Inflammatory macrophage (primary cell): Measurements from ENCODE around the gene MPO.

ENCODE experiments used
- DNase-seq, 2 donors: peaks; one replicate each; pipeline ENCODE4 v3.0.0-alpha.2; 2020 to 2022

Gene MPO

GRCh38 chr17:58319173-58320162, 38.7 kb upstream of the MPO start:
- DNase-seq: no peak

- no peak for DNase-seq
These were observed 38.0 kb upstream of the MPO start for GRCh38 chr17:58318627-58319172.

DNA sequence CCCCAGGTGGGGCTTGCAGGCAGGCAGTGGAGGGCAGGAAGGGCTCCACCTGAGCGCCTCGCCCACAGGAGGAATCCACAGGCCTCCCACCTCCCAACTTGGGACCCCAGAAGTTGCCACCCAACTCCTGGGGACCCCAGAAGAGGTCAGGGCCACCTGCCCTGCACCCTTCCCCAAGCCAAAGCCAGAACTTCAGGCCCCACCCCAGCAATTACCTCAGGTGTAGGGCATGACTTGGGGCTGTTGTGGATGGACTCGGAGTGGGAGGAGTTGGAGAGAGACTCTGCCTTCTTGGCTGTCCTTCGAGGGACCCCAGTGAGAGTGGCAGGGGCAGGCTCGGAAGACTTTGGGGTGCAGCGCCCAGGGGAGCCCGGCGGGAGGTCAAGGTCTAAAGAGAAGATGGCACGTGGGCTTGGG, 37.3 kb upstream of the MPO start:
- DNase-seq: no peak

GRCh38 chr17:58317421-58318064, 36.8 kb upstream of the MPO start:
- DNase-seq: peak; percentile 44 to 52

DNA sequence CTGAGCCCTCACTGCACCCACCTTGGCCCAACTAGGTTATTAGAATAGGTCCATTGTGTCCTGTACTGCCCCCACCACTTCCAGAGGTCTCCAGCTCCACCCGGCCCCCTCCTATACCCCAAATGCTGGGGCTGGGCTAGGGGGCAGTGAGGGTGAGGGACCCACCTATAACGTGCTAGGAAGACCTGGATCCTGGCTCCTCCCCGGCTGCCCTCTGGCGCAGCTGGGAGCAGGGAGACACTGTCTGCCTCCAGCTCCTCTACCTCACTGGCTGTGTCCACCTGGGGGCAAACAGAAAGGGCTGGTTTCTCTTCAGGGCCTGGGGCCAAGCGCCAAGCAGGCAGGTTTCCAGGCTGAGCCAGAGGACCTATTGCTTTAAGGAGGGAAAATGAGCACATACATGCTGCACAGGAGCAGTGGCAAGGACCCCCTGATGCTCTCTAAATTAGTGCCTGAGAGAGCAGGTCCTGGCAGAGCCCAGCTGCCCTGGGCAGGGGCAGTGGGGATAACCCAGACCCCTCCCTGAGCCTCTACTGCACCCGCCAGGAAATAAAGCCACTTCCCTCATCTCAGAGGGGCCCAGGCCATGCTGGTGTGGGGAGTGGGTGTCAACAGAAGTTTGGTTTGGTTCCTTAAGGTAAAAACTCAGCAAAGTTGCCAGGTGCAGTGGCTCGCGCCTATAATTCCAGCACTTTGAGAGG, 35.7 kb upstream of the MPO start:
- peak in 1 of 2 donors; percentile 0 for DNase-seq

GRCh38 chr17:58315750-58316149, 35.0 kb upstream of the MPO start:
- no peak for DNase-seq

GRCh38 chr17:58315281-58315711, 34.6 kb upstream of the MPO start:
- DNase-seq: no peak

GRCh38 chr17:58314706-58315015, 33.9 kb upstream of the MPO start:
- DNase-seq: no peak

- DNase-seq: no peak
These were observed 33.3 kb upstream of the MPO start for GRCh38 chr17:58313815-58314705.

GRCh38 chr17:58312829-58313228, 32.1 kb upstream of the MPO start:
- DNase-seq: no peak

- DNase-seq: no peak
These were observed 31.4 kb upstream of the MPO start for GRCh38 chr17:58312021-58312630.

GRCh38 chr17:58311429-58311894, 30.7 kb upstream of the MPO start:
- no peak for DNase-seq

DNA sequence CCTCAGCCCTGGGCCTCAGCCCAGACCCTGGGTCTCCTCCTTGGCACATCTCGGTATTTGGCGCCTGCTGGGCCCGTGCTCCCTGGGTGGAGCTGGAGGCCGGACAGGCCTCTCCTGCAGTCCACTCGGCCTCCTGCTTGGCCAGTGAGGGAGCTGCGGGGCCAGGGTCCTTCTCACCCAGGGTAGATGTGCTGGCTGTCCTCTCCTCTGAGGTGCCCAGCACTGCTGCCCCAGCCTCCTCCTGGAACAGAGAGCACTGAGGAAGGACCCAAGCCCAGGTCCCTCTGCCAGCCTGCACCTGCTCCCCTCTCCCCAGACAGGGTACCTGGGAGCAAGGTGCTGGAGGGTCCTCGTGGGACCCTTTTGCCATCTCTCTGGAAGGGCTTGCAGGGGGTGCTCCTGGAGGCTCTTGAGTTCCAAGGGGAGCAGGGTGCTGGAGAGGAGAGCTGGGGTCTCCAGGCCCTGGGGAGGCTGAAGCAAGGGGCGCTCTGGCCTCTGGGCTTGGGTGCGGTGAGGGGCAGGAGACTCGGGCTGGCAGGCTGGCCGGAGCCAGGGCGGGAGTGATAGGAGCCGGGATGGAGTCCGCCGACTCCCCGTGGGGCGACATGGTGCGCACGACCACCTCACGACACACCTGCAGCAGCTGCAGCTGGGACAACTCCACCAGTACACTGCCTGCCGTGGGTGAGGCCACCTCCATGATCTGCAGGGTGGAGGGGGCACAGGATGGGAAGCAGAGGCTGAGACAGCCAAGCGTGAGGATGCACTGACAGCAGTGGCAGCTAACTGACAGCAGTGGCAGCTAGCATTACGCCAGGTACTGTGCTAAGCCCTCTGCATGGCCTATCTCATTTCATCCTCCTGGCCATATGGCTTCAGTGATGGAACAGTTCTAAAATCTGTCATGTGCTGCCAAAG, 30.0 kb upstream of the MPO start:
- no peak for DNase-seq

- no peak for DNase-seq
These were observed 29.2 kb upstream of the MPO start for GRCh38 chr17:58309918-58310259.

DNA sequence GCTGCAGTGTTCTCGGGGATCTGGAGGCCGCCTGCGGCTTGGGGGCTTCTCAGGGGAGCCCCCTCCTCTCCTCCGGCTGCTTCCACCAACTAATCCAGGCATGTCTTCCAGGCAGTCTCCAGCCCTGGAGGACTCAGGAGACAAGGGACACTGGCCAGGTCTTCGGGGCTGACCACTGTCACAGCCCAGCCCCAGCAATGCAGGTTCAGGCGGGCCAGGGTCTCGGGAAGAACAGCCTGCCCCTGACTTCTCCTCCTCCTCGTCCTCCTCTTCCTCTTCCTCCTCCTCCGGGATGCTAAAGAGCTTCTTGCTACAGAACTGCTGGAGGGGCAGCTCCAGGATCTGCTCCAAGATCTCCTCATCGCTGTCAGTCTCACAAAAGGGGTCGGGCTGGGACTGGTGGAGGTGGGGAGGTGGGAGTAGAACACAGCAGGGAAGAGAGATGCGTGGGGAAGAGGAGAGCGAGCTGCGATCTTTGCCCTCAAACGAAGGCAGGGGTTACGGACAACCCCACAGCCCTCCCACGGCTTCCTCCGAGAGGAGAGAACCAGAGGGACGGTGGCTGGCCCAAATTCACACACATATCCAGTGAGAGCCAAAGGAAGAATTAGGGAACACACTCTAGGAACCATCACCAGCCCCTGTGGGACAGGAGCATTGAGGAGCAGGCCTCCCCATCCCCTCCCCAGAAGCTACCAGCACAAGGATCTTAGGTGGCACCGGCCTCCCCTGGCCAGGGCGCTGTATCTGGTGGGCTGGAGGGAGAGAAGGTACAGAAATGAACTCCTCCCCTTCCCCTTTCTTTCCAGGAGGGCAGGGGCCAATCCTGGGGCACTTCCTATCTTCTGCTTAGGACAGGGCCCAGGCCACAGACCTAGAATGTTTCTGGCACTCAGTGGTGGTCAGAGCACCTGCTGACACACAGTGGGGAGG, 28.5 kb upstream of the MPO start:
- peak; percentile 37 to 63 for DNase-seq

DNA sequence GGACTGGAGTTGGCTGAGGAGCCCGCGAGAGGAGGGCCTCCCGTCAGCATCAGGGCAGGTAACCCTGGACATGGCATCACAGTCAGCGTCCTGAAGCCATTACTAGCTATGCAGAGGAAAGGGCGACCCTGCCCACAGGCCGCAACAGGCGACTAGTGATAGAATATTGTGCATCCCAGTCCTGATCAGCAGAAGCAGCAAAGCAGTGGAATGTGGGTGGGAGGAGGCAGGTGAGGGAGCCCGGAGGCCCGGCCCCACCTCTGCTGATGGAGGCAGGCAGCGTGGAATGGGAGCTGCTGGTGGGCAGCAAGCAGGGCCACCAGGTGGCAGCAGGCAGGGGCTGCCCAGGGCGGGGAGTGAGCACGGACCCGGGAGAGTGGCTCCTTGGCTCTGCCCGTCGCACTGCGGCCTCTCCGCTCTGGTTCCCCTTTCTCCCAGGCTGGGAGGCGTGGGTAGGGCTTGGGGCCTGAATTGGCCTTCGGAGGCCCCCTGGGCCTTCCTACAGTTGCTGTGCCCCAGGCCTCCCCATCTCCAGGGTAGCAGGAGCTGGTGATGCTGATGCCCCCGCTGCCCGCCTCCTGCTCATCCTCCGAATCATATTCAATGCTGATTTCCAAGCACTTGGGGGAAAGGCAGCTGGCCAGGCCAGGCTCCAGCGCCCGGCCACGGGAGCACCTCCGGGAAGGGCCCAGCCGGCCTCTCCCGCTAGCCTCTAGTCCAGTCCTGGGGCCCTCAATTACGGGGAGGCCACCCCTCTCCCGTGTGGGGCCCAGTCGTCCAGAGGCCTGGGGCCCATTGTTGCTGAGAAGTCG, 27.6 kb upstream of the MPO start:
- DNase-seq: peak; percentile 69 to 81

- DNase-seq: no peak
These were observed 26.9 kb upstream of the MPO start for GRCh38 chr17:58307468-58308172.
